Natural killer cell (primary cell): ENCODE measurements around the gene AUTS2. TPM values are rescaled to one million over a fixed set of nuclear protein-coding genes. Genes with fewer than 3 reads are reported as not detected.

ENCODE experiments used
- ATAC-seq, 3 donors: fragments of 150-1000 bp in 2 of 3; fragments of 200-7000 bp in 1 of 3; cut with Tn5 transposase; 1 replicate in 1 of 3; 2 replicates in 2 of 3; pipeline ENCODE4 v1.10.0; 2021; ENCODE audit warnings: mild to moderate bottlenecking in 2 of 3, moderate library complexity in 2 of 3
- DNase-seq, 2 donors: peaks; one replicate each; pipeline versions ENCODE4 v3.0.0 to v3.0.0-alpha.2; 2013 to 2021; ENCODE audit warnings: mixed read lengths in 1 of 2
- H3K27ac ChIP-seq: one replicate; pipeline ENCODE4 v1.5.1; 2013; ENCODE audit warnings: mild to moderate bottlenecking, low read length
- H3K27me3 ChIP-seq: one replicate; pipeline ENCODE4 v1.6.1; 2013; ENCODE audit warnings: low read length; ENCODE audit not compliant: control insufficient read depth, insufficient read depth
- H3K36me3 ChIP-seq: one replicate; pipeline ENCODE4 v1.6.1; 2013; ENCODE audit warnings: low read length; ENCODE audit not compliant: control insufficient read depth, insufficient read depth
- H3K4me1 ChIP-seq: one replicate; pipeline ENCODE4 v1.6.1; 2013; ENCODE audit warnings: low read length; ENCODE audit not compliant: control insufficient read depth, insufficient read depth
- H3K4me3 ChIP-seq: one replicate; pipeline ENCODE4 v1.5.1; 2013; ENCODE audit warnings: low read length
- H3K9me3 ChIP-seq: one replicate; pipeline ENCODE4 v1.6.1; 2013; ENCODE audit warnings: low read length; ENCODE audit not compliant: control insufficient read depth, insufficient read depth
- H3K27ac Mint-ChIP-seq, 2 donors: one replicate each; pipeline ENCODE4 v1.8.0; 2022; ENCODE audit warnings: mild to moderate bottlenecking in 2 of 2, mixed read lengths in 2 of 2, moderate library complexity in 1 of 2
- H3K27me3 Mint-ChIP-seq, 2 donors: one replicate each; pipeline ENCODE4 v1.8.0; 2022; ENCODE audit warnings: low read depth in 2 of 2, mixed read lengths in 2 of 2
- H3K36me3 Mint-ChIP-seq: one replicate; pipeline ENCODE4 v1.8.0; 2022; ENCODE audit warnings: mixed read lengths
- H3K4me1 Mint-ChIP-seq, 2 donors: one replicate each; pipeline ENCODE4 v1.8.0; 2022; ENCODE audit warnings: mixed read lengths in 2 of 2
- H3K4me3 Mint-ChIP-seq: one replicate; pipeline ENCODE4 v1.8.0; 2022; ENCODE audit warnings: mild to moderate bottlenecking, moderate library complexity, mixed read lengths
- H3K9me3 Mint-ChIP-seq, 2 donors: one replicate each; pipeline ENCODE4 v1.8.0; 2022; ENCODE audit warnings: mixed read lengths in 2 of 2
- whole genome bisulfite sequencing: methylation state at CpG from one replicate; pipeline ENCODE4 v1.1.7; 2013; ENCODE audit warnings: missing lambda C conversion rate; ENCODE audit not compliant: insufficient coverage; 5-methylcytosine and 5-hydroxymethylcytosine counted together
- intact Hi-C: fragments of 100-400 bp; cut with micrococcal nuclease; formaldehyde crosslinking; loops from one replicate; pipeline ENCODE4 v1.14.2; 2022
- total RNA-seq, 4 donors: library from RNA; stranded (reverse); fragments of 120-200 nt in 1 of 4; gene quantifications; one replicate each; pipeline versions ENCODE4 v1.2.3 to v1.2.4, GENCODE V29; 2013 to 2022
- TF ChIP-seq, protein P1 (sequence below): fragments of 200-600 bp; IDR thresholded peaks from one replicate; pipeline ENCODE4 v1.8.0; 2022; ENCODE audit warnings: antibody characterized with exemption

Gene AUTS2
- total RNA-seq, 3 donors from 2014 or later (not counting 1 experiment from before 2014, with no cell fraction given), result 147 to 197 (median 155) TPM

DNA sequence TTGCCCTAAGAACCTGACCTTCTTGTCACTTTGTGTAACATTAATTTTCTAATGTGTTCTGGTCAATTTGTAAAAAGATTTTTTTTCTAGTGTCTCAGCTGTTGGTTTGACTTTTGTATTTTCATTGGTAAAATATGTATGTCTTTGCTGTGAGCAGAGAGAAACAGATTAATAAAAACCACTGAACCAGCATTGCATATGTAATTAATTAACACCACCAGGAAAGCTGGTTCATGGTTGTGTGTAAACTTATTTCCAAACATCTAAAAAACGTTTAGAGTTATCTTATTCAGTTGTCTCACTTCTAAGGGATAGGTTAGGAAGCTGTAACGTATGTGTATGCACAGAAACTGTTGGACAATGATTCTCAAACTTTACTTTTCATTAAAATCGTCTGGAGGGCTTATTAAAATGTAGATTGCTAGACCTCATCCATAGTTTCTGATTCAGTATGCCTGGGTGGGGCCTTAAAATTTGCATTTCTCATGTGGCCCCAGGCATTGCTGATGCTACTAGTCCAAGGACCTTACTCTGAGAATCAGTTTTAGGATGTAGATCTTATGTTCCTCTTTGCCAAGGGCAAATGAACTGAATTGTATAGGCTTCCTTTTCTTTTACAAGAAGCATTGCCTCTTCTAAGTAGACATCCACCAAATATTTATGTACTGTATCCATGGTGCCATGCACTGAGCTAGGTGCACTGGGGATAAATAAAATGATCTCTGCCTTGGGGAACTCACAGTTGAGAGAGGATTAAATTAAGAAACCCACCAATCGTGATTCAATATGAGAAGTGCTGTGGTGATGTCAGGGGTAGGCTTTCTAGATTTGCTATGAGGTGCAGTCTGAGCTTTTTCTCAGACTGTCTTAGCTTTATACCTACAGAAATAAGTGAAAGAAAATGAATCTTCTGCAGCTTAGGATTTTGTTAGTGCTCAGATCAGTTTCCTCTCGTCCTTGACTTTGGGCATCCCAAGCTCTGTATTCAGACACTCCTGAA is 98.7 kb downstream of the AUTS2 start:
- H3K36me3 Mint-ChIP-seq, result no peaks in the 10 kb centered on the region
- DNase-seq (no peak), ATAC-seq (no peak)
- H3K9me3 Mint-ChIP-seq, result no peaks in the 10 kb centered on the region
- TF ChIP-seq, protein P1, sequence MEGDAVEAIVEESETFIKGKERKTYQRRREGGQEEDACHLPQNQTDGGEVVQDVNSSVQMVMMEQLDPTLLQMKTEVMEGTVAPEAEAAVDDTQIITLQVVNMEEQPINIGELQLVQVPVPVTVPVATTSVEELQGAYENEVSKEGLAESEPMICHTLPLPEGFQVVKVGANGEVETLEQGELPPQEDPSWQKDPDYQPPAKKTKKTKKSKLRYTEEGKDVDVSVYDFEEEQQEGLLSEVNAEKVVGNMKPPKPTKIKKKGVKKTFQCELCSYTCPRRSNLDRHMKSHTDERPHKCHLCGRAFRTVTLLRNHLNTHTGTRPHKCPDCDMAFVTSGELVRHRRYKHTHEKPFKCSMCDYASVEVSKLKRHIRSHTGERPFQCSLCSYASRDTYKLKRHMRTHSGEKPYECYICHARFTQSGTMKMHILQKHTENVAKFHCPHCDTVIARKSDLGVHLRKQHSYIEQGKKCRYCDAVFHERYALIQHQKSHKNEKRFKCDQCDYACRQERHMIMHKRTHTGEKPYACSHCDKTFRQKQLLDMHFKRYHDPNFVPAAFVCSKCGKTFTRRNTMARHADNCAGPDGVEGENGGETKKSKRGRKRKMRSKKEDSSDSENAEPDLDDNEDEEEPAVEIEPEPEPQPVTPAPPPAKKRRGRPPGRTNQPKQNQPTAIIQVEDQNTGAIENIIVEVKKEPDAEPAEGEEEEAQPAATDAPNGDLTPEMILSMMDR, result no peak
- H3K36me3 ChIP-seq, result no peaks in the 10 kb centered on the region
- H3K27me3 ChIP-seq, result no peaks in the 10 kb centered on the region
- no peak overlapping the region for H3K27ac ChIP-seq
- no peak overlapping the region for H3K4me3 ChIP-seq
- intact Hi-C loops, result no loop called here
- H3K4me3 Mint-ChIP-seq, result no peak overlapping the region
- peaks cover 16 to 35% of the 10 kb centered on the region in 2 donors for H3K4me1 Mint-ChIP-seq
- H3K27ac Mint-ChIP-seq, result peak overlapping the region; percentile 73 to 85
- no peaks in the 10 kb centered on the region for H3K27me3 Mint-ChIP-seq
- 78% methylated on average over 3 of the region's 5 CpGs for WGBS
- no peaks in the 10 kb centered on the region for H3K9me3 ChIP-seq
- H3K4me1 ChIP-seq, result peaks cover 7% of the 10 kb centered on the region

DNA sequence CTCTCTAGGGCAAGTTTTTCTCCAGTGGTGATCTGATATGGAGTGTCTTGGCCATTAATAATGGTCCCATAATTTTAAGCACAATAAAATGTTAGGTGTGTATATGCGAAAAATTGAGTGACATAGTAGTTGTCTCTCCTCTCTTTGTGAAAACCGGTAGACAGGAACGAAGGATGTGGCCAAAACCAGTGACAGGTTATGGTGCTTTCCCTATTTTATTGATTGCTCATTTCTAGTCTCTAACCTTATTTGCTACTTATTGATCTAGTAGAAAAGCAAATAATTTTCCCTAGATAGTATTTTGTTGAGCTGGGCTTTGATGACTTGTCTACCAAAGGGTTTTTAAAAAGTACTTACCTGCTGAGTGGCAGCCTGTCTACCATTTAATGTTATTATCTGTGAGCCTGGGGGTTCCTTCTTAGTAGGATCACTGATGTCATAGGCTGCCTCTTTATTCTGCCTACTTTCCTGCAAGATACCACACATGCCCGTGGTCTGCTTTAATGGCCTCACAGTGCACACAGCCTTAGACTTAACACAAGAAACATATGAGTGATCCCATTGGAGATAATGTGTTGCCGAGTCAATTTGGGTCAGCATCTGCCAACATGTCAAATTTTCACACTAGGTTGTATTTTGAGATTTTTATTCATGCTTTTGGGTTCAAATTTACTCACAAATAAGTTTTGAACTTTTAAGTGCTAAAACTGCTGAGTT is 100.0 kb downstream of the AUTS2 start:
- Histone ChIP-seq H3K9me3 (no peaks in the 10 kb centered on the region), H3K4me3 (no peak overlapping the region), H3K27ac (no peak overlapping the region), H3K36me3 (no peaks in the 10 kb centered on the region), H3K4me1 (peaks cover 7% of the 10 kb centered on the region), H3K27me3 (no peaks in the 10 kb centered on the region)
- Mint-ChIP-seq H3K27me3 (no peaks in the 10 kb centered on the region), H3K4me1 (peaks cover 16 to 47% of the 10 kb centered on the region in 2 donors), H3K9me3 (no peaks in the 10 kb centered on the region), H3K4me3 (no peak overlapping the region), H3K27ac (peak overlapping the region in 1 of 2 donors; percentile 85), H3K36me3 (no peaks in the 10 kb centered on the region)
- intact Hi-C loops, result no loop called here
- TF ChIP-seq, protein P1, result no peak
- no peak for DNase-seq
- ATAC-seq, result no peak
- WGBS, result 47% methylated on average over 4 of the region's 5 CpGs

DNA sequence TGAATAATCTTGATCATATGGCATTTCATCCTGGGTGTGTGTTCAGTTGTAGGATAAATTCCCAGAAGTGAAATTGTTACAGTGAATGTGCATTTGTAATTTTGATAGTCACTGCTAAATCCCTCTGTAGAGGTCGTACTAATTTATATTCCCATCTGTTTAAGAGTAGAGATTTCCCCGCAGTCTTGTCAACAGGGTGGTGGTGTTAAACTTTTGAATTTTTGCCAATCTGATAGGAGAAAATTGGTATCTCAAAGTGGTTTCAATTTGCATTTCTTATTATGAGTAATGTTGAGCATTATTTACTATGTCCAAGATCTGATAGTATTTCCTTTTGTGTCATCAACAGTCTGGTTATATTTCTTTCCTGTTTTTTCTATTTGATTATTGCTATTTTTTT is 101.7 kb downstream of the AUTS2 start:
- WGBS, result 76% methylated on average over 2 of the region's 2 CpGs
- Histone ChIP-seq H3K27ac (no peak overlapping the region), H3K9me3 (no peaks in the 10 kb centered on the region), H3K4me3 (no peak overlapping the region), H3K36me3 (no peaks in the 10 kb centered on the region), H3K4me1 (peaks cover 7% of the 10 kb centered on the region), H3K27me3 (no peaks in the 10 kb centered on the region)
- peaks cover 16 to 52% of the 10 kb centered on the region in 2 donors for H3K4me1 Mint-ChIP-seq
- no peaks in the 10 kb centered on the region for H3K27me3 Mint-ChIP-seq
- no peaks in the 10 kb centered on the region for H3K36me3 Mint-ChIP-seq
- DNase-seq (no peak), ATAC-seq (no peak)
- no peak overlapping the region for H3K4me3 Mint-ChIP-seq
- intact Hi-C loops, result no loop called here
- H3K27ac Mint-ChIP-seq, result no peak overlapping the region
- no peaks in the 10 kb centered on the region for H3K9me3 Mint-ChIP-seq
- TF ChIP-seq, protein P1, result no peak
